ENCODE results near the gene CACFD1. TPM values are rescaled to one million over a fixed set of nuclear protein-coding genes. Genes with fewer than 3 reads are reported as not detected.

Gene CACFD1
- total and polyA plus RNA-seq, 2 of the 13 experiments (the other 11 are each of a cell fraction or from before 2014, with no cell fraction given): 13.8 to 14.6 TPM

DNA sequence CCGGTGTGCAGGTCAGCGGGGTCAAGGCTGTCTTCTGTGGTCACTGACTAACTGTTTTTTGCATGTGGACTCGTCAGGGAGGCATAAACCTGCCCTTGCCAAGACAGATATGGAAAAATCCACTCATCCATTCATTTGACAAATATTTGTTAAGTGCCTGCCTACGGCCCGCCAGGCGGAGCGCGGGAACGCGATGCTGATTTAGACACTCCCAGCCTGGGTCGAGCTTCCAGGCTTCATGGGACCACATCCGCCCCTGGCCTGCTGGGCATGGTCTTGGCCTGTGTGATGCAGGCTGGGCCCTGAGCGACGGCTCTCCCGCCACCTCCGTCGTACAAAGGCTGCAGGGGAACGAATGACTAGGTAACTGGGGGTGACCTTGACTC, 46.9 kb downstream of the CACFD1 start (continued):
- TF ChIP-seq ZNF800 (CRISPR knock-in tag; IDR thresholded peaks at IDR 0.05) (peak; percentile 88; the same call in 1 of the 2 replicates), ZNF773 (CRISPR knock-in tag; IDR thresholded peaks at IDR 0.05; ENCODE audit: borderline replicate concordance) (0 out of 2 replicates have a peak, but pooled peaks have one; percentile 66), ZNF557 (CRISPR knock-in tag; IDR thresholded peaks at IDR 0.05) (peak; percentile 83), ZBTB7B (CRISPR knock-in tag; IDR thresholded peaks at IDR 0.05) (peak; percentile 70; the same call in 1 of the 2 replicates), ZNF644 (CRISPR knock-in tag; IDR thresholded peaks at IDR 0.05; ENCODE audit: low read depth) (no peak; the same call in 1 of the 2 replicates), ZNF724P (CRISPR knock-in tag; IDR thresholded peaks at IDR 0.05; ENCODE audit: borderline replicate concordance) (peak; percentile 86; the same call in 1 of the 2 replicates), ZNF512B (CRISPR knock-in tag; IDR thresholded peaks at IDR 0.05; ENCODE audit: borderline replicate concordance) (no peak), HOXD1 (CRISPR knock-in tag; IDR thresholded peaks at IDR 0.05) (peak; percentile 89), HBP1 (CRISPR knock-in tag; IDR thresholded peaks at IDR 0.05; ENCODE audit: low read depth) (no peak), AHR (CRISPR knock-in tag; IDR thresholded peaks at IDR 0.05) (no peak), HNRNPK (IDR thresholded peaks at IDR 0.05; ENCODE audit: low read depth, low read length, poor library complexity, severe bottlenecking) (no peak), ZNF703 (CRISPR knock-in tag; IDR thresholded peaks at IDR 0.05; ENCODE audit: borderline replicate concordance) (no peak), ZNF329 (CRISPR knock-in tag; IDR thresholded peaks at IDR 0.05; ENCODE audit: low read depth) (no peak), CEBPB (IDR thresholded peaks at IDR 0.05; ENCODE audit: borderline replicate concordance, low read depth, low read length) (no peak)
- TF ChIP-seq, protein P1, sequence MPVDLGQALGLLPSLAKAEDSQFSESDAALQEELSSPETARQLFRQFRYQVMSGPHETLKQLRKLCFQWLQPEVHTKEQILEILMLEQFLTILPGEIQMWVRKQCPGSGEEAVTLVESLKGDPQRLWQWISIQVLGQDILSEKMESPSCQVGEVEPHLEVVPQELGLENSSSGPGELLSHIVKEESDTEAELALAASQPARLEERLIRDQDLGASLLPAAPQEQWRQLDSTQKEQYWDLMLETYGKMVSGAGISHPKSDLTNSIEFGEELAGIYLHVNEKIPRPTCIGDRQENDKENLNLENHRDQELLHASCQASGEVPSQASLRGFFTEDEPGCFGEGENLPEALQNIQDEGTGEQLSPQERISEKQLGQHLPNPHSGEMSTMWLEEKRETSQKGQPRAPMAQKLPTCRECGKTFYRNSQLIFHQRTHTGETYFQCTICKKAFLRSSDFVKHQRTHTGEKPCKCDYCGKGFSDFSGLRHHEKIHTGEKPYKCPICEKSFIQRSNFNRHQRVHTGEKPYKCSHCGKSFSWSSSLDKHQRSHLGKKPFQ (CRISPR knock-in tag; IDR thresholded peaks at IDR 0.05; ENCODE audit: insufficient replicate concordance): no peak
- TF ChIP-seq, protein P2, sequence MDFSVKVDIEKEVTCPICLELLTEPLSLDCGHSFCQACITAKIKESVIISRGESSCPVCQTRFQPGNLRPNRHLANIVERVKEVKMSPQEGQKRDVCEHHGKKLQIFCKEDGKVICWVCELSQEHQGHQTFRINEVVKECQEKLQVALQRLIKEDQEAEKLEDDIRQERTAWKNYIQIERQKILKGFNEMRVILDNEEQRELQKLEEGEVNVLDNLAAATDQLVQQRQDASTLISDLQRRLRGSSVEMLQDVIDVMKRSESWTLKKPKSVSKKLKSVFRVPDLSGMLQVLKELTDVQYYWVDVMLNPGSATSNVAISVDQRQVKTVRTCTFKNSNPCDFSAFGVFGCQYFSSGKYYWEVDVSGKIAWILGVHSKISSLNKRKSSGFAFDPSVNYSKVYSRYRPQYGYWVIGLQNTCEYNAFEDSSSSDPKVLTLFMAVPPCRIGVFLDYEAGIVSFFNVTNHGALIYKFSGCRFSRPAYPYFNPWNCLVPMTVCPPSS (IDR thresholded peaks at IDR 0.05): no peak

All from HepG2 (cell line).